ENCODE data around the gene GOSR1.
"Not testable (repeated sequence)": the region's sequence is repeated elsewhere in the genome, so short reads cannot be mapped to it uniquely, and the experiment has no call there.

GOSR1 gene

DNA sequence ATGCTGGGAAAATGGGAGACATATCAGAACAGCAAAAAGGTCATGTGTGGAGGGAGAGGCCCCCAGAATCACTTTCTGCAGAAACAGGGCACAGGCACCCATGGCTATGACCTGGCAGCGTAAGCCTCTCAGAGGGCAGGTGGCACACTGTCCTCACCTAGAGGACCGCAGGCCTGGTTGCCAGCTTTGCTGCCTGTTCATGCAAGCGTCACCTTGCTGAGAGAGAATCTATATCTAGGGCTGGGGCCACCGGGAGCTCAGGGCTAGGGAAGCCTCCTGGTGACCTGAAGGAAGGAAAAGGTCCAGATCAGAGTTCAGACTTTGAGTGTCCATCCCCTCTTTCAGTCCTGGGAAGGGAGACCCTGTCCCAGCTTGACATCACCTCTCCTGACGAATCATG lies 78.7 kb downstream of the GOSR1 start:
- TF ChIP-seq, protein P1, sequence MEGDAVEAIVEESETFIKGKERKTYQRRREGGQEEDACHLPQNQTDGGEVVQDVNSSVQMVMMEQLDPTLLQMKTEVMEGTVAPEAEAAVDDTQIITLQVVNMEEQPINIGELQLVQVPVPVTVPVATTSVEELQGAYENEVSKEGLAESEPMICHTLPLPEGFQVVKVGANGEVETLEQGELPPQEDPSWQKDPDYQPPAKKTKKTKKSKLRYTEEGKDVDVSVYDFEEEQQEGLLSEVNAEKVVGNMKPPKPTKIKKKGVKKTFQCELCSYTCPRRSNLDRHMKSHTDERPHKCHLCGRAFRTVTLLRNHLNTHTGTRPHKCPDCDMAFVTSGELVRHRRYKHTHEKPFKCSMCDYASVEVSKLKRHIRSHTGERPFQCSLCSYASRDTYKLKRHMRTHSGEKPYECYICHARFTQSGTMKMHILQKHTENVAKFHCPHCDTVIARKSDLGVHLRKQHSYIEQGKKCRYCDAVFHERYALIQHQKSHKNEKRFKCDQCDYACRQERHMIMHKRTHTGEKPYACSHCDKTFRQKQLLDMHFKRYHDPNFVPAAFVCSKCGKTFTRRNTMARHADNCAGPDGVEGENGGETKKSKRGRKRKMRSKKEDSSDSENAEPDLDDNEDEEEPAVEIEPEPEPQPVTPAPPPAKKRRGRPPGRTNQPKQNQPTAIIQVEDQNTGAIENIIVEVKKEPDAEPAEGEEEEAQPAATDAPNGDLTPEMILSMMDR (conservative IDR thresholded peaks at IDR 0.05) = no peak
- no peak overlapping the region for H3K27ac ChIP-seq

DNA sequence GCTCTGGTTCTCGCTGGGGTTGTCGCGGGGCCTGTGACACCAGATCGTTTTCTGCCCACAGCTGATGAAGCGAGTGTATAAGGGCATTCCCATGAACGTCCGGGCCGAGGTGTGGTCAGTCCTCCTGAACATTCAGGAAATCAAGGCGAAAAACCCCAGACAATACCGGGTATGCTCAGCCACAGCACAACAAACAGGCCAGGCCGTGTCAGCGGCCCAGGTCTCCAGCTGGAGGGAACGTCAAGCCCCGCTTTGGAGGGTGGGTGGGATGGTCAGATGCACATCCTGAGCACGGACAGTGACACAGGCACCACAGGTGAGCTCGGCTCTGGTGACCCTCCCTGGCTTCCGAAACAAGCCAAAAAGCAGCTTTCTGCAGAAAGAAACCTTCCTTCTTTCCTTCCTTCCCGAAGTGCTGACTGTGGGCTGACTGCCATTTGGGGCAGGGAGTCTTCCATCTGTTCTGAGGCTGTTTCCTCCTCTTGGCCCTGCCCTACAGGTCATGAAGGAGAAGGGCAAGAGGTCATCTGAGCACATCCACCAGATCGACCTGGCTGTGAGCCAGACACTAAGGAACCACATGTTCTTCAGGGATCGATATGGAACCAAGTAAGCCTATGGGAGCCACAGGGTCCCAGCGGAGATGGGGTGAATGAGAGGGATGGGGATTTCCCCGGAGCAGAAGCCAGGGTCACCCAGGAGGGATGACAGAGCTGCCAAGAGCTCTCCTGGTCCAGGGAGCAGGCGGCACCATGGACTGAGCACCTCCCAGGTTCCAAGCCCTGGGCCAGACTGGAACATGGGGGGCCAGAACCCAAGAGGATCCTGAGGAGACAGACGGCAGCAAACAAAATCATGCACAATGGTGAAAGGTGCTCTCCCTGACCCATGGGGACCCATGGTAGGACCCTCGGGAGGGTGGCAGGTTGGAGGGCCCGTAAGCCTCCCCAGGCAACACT lies 79.4 kb downstream of the GOSR1 start:
- H3K27ac ChIP-seq = no peak overlapping the region
- TF ChIP-seq, protein P1 (conservative IDR thresholded peaks at IDR 0.05) = no peak

DNA sequence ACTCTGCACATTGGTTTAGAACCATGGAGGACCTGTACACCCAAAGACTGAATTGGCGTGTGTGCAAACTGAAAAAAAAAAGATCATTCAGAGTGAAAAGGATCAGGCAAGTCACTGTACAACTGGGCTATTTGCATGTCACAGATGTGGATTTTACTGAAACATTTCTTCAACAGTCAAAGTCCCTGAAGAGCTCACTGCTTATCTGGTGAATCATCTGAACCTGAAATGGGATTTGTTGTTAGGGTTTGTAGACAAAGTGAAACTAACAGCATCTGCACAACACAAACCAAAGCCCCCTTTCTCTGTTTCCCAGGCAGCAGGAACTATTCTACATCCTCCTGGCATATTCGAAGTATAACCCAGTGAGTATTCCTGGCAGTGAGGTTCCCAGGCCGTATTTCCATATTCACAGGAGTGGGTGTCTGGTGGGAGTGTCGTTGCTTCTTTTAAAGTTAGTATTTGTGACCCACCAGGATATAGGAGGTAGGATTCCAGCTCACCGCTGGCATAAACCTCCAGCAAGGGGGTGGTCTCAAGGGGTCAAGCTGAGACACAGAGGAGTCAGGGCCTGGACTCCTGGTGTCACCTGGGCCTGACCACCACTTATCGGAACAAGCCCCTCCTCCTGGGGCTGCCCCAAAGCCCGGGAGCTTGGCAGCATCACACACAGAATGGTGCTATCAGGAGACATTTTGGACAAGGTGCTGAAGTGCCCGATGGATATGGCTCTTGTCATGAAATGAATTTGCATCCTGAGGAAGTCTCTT lies 80.9 kb downstream of the GOSR1 start:
- H3K27ac ChIP-seq = no peak overlapping the region
- TF ChIP-seq, protein P1 (conservative IDR thresholded peaks at IDR 0.05) = no peak

DNA sequence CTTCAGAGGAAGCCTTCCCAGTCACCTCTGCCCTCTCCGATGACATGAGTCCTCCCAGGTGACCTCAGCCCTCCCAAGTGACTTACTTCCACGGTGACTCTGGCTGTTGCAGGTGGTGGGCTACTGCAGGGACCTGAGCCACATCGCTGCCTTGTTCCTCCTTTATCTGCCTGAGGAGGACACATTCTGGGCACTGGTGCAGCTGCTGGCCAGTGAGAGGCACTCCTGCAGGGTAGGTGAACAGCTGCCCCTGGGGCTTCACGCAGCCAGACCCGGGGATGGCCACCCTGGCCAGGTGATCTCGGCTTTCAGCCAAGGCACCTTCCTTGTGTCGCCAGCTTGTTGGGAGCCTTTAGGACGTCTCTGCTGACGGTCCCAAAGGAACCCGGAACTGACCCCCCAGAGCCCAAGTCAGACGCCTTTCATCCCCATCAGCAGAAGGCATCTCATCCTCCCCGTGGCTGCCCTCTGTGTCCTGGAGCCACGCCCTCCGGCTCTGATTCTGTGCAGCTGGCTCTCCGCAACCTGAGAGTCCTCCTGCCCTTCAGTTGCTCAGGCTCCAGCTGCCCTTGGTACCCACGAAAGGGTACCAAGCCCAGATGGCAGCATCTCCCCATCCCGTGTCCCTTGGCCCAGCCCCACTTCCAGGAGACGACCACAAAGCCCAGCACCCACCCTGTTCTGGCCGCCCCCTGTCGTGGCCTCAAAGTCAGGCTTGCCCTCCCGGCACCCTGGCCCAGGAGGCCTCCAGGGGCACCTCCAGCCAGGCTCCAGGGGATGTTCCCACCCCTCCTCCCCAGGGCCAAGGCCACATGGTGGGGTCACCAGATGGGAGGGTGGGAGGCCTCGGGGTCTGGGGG lies 81.7 kb downstream of the GOSR1 start:
- TF ChIP-seq, protein P1 (conservative IDR thresholded peaks at IDR 0.05) = no peak
- H3K27ac ChIP-seq = no peak overlapping the region

DNA sequence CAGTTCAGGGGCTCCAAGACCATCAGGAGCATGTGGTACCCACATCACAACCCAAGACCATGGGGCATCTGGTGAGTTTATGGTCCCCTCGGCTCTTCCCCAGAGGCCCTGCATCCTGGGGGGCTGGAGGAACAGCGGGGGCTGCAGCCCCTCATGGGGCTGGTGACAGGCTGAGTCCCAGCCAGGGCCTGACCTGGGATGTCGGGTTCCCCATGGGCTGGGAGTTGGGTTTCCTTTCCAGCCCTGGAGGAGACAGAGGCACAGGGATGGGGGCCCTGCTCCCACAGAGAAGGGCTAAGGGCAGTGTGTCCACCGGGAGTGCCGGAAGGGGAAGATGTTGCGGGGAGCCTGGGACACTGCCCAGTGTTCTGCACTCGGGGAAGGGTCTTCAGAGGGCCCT lies 82.4 kb downstream of the GOSR1 start:
- H3K27ac ChIP-seq = no peak overlapping the region
- TF ChIP-seq, protein P1 (conservative IDR thresholded peaks at IDR 0.05) = no peak

DNA sequence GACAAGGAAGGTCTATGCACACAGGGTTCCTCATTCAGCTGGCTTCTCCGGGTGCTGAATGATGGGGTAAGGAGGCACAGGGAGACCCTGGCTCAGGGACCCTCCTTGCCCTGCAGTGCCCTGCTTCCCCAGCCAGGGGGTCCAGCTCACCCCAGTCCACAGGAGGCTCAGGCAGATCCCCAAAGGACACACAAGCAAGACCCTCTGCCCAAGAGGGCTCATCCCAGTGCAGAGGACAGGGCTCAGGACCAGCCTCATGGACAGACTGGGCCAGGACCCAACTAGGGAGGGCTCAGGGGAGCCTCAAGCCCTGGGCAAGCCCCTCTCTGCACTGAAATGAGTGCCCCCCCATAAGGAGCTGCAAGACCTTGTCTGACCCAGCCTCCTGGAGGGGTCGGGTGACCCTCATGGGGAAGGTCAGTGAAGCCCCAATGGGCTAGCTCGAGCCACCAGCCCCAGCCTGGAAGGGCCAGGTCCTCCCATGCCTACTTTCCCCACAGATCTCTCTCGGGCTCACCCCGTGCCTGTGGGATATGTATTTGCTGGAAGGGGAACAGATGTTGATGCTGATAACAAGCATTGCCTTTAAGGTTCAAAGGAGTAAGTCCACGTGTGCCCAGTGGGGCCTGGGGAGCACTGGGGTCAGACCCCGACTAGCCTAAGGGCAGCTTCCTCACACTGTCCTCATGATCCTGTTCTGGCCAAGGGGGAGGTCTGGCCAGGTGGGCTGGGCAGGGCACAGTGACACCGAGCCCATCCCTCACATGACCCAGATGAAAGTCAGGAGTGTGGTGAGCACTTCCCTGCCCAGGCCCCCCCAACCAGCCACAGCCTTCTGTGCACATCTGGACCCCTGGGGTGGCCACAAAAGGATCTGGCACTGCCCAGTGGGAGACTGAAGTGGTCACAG lies 83.2 kb downstream of the GOSR1 start:
- not testable (repeated sequence) for H3K27ac ChIP-seq

DNA sequence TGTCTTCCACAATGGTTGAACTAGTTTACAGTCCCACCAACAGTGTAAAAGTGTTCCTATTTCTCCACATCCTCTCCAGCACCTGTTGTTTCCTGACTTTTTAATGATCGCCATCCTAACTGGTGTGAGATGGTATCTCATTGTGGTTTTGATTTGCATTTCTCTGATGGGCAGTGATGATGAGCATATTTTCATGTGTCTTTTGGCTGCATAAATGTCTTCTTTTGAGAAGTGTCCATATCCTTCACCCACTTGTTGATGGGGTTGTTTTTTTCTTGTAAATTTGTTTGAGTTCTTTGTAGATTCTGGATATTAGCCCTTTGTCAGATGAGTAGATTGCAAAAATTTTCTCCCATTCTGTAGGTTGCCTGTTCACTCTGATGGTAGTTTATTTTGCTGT lies 84.6 kb downstream of the GOSR1 start:
- H3K27ac ChIP-seq = not testable (repeated sequence)

DNA sequence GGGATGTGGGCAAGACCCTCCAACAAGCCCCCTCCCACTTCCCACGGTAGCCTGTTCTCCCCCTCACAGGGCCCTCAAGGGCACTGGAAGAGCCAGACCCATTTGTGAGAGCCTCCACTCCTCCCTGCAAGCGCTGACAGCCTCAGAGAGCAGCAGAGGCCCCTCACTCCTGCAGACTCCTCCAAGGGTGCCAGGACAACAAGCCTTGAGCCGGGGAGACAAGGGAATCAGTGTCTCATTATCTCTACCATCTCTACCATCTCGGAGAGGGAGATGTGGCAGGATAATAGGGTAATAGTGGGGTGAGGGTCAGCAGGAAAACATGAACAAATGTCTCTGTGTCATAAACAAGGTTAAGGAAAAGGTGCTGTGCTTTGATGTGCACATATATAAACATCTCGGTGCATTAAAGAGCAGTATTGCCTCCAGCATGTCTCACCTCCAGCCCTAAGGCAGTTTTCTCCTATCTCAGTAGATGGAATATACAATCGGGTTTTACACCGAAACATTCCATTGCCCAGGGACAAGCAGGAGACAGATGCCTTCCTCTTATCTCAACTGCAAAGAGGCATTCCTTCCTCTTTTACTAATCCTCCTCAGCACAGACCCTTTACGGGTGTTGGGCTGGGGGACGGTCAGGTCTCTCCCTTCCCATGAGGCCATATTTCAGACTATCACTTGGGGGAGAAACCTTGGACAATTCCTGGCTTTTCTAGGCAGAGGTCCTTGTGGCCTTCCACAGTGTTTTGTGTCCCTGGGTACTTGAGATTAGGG lies 86.1 kb downstream of the GOSR1 start:
- not testable (repeated sequence) for H3K27ac ChIP-seq

DNA sequence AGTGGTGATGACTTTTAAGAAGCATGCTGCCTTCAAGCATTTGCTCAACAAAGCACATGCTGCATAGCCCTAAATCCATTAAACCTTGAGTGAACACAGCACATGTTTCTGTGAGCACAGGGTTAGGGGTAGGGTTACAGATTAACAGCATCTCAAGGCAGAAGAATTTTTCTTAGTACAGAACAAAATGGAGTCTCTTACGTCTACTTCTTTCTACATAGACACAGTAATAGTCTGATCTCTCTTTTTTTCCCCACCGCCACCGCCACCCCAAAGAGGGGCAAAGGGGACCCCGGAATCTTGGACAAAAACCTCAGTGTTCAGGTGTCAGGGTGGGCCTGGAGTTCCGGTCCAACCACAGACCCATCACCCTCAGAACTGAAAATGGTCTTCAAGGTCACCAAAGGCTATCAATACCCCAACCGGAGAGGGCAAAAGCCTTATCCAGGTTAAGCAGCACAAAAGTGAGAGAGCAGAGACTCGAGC lies 86.7 kb downstream of the GOSR1 start:
- H3K27ac ChIP-seq = not testable (repeated sequence)

DNA sequence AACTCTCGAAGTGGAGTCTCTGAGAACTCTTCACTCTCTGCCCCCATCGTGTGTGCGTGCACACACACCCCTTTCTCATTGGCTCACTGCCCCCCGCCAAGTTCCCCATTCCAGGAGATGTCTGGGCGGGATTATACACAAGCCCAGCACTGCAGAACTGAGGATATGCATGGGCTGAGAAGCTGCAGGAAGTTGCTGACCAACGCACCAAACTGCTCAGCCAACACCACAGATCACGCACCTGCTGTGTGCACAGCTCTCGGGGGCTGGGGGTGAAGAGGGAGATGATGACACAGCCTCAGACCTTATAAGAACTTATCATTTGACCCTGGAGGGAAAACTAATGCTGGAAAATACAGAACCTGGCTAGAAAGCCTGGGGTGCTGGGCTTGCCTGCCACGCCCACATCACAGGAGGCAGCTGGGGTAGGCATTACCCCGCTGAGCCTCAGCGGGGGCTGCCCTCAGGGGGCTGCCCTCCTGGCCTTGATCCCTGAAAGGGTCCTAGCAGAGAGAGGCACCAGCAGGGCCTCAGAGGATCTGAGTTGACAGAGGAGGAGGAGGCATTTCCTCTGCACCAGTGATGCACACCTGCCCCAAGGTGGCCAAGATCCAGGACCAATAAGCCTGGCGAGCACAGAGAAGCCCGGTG lies 87.3 kb downstream of the GOSR1 start:
- not testable (repeated sequence) for H3K27ac ChIP-seq
